Glutamatergic neuron (in vitro differentiated cells): ENCODE data around the gene EMC9. TPM values are rescaled to one million over a fixed set of nuclear protein-coding genes. Genes with fewer than 3 reads are reported as not detected.

Experiments used
- DNase-seq: peaks from one replicate; pipeline ENCODE4 v3.0.0; 2022
- H3K27ac Mint-ChIP-seq: one replicate; pipeline ENCODE4 v1.8.0; 2020; ENCODE audit warnings: mild to moderate bottlenecking, mixed read lengths, inconsistent platforms; ENCODE audit not compliant: unreplicated experiment
- H3K27me3 Mint-ChIP-seq: one replicate; pipeline ENCODE4 v1.8.0; 2020; ENCODE audit warnings: mild to moderate bottlenecking, moderate library complexity, mixed read lengths, inconsistent platforms; ENCODE audit not compliant: unreplicated experiment
- H3K36me3 Mint-ChIP-seq: one replicate; pipeline ENCODE4 v1.8.0; 2020; ENCODE audit warnings: mild to moderate bottlenecking, mixed read lengths, inconsistent platforms; ENCODE audit not compliant: unreplicated experiment
- H3K4me1 Mint-ChIP-seq: one replicate; pipeline ENCODE4 v1.8.0; 2020; ENCODE audit warnings: mild to moderate bottlenecking, low read depth, mixed read lengths, inconsistent platforms; ENCODE audit not compliant: unreplicated experiment
- H3K4me3 Mint-ChIP-seq: one replicate; pipeline ENCODE4 v1.8.0; 2020; ENCODE audit warnings: mild to moderate bottlenecking, mixed read lengths, inconsistent platforms; ENCODE audit not compliant: unreplicated experiment
- H3K9me3 Mint-ChIP-seq: one replicate; pipeline ENCODE4 v1.8.0; 2020; ENCODE audit warnings: mild to moderate bottlenecking, moderate library complexity, mixed read lengths, inconsistent platforms; ENCODE audit not compliant: unreplicated experiment
- CTCF ChIP-seq: fragments of 200-600 bp; sonication (generic); IDR thresholded peaks from one replicate; pipeline ENCODE4 v1.5.0; 2021; ENCODE audit not compliant: partially characterized antibody, unreplicated experiment
- total RNA-seq: library from RNA; stranded (reverse); fragmentation: NEBNext Ultra II Directional; extraction: Animal tissue kit (Norgen Biotek cat#: 25700); gene quantifications from one replicate; pipeline ENCODE4 v1.2.1, GENCODE V29; 2021; ENCODE audit not compliant: unreplicated experiment

Gene EMC9
- total RNA-seq, 1 donor from 2014 or later = 18.1 TPM

GRCh38 chr14:24179961-24180796 is 38.8 kb upstream of the EMC9 start:
- Mint-ChIP-seq H3K4me1 (peaks cover 8% of the 10 kb centered on the region), H3K9me3 (peaks cover 7% of the 10 kb centered on the region), H3K27ac (peak overlapping the region; percentile 78), H3K27me3 (peaks cover 6% of the 10 kb centered on the region), H3K4me3 (peak overlapping the region; percentile 30), H3K36me3 (no peaks in the 10 kb centered on the region)
- DNase-seq = no peak
- TF ChIP-seq CTCF = no peak

- H3K36me3 Mint-ChIP-seq = no peaks in the 10 kb centered on the region
- H3K27ac Mint-ChIP-seq = peak overlapping the region; percentile 78
- peaks cover 8% of the 10 kb centered on the region for H3K4me1 Mint-ChIP-seq
- peaks cover 5% of the 10 kb centered on the region for H3K27me3 Mint-ChIP-seq
- DNase-seq = no peak
- TF ChIP-seq CTCF = no peak
- H3K4me3 Mint-ChIP-seq = peak overlapping the region; percentile 30
- H3K9me3 Mint-ChIP-seq = peaks cover 7% of the 10 kb centered on the region
These were observed 38.0 kb upstream of the EMC9 start for GRCh38 chr14:24179294-24179960.

- no peaks in the 10 kb centered on the region for H3K36me3 Mint-ChIP-seq
- TF ChIP-seq CTCF = no peak
- H3K9me3 Mint-ChIP-seq = peaks cover 7% of the 10 kb centered on the region
- H3K27ac Mint-ChIP-seq = peak overlapping the region; percentile 43
- H3K4me1 Mint-ChIP-seq = peaks cover 8% of the 10 kb centered on the region
- H3K27me3 Mint-ChIP-seq = peaks cover 5% of the 10 kb centered on the region
- H3K4me3 Mint-ChIP-seq = no peak overlapping the region
- DNase-seq = no peak
These were observed 37.2 kb upstream of the EMC9 start for GRCh38 chr14:24178399-24179178.

- H3K36me3 Mint-ChIP-seq = no peaks in the 10 kb centered on the region
- H3K9me3 Mint-ChIP-seq = peaks cover 7% of the 10 kb centered on the region
- peaks cover 11% of the 10 kb centered on the region for H3K4me1 Mint-ChIP-seq
- peaks cover 6% of the 10 kb centered on the region for H3K27me3 Mint-ChIP-seq
- DNase-seq = no peak
- no peak overlapping the region for H3K27ac Mint-ChIP-seq
- TF ChIP-seq CTCF = no peak
- H3K4me3 Mint-ChIP-seq = no peak overlapping the region
These were observed 36.5 kb upstream of the EMC9 start for GRCh38 chr14:24177891-24178290.
